ENCODE data around the gene PLD1.

DNA sequence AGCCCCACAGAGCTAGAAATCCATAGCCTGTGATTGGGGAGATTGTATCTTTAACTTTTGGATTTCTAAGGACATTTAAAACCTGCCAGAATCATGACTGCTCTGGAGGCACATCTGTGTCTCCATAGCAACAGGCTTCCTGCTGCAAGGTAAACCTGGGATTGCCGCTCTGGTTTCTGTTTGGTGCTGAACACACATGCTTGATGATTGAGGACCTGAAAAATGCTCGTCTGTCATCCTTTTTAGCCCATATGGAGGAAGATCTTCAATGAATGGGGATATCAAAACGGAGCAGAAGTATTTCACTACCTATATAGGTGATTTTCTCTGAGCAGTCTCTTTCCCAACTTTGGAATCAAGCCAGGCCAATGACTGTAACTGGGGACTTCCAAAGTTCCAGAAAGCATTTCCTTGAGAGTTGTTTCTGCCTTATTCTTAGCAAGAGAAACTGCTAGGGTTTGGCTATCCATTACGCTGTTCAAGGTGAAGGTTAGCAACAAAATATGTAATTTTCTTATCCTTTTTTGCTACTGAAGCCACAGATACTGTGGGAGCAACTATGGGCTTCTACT is 253.6 kb downstream of the PLD1 start:
- no peak for TF ChIP-seq POLR2A (IDR thresholded peaks at IDR 0.05)
- TF ChIP-seq, protein P1, sequence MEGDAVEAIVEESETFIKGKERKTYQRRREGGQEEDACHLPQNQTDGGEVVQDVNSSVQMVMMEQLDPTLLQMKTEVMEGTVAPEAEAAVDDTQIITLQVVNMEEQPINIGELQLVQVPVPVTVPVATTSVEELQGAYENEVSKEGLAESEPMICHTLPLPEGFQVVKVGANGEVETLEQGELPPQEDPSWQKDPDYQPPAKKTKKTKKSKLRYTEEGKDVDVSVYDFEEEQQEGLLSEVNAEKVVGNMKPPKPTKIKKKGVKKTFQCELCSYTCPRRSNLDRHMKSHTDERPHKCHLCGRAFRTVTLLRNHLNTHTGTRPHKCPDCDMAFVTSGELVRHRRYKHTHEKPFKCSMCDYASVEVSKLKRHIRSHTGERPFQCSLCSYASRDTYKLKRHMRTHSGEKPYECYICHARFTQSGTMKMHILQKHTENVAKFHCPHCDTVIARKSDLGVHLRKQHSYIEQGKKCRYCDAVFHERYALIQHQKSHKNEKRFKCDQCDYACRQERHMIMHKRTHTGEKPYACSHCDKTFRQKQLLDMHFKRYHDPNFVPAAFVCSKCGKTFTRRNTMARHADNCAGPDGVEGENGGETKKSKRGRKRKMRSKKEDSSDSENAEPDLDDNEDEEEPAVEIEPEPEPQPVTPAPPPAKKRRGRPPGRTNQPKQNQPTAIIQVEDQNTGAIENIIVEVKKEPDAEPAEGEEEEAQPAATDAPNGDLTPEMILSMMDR (IDR thresholded peaks at IDR 0.05) = no peak
- TF ChIP-seq EP300 (IDR thresholded peaks at IDR 0.05) = no peak
